ENCODE measurements around the gene LATS2.

The LATS2 gene

GRCh38 chr13:21013682-21014038 lies 47.7 kb downstream of the LATS2 start:
- DNase-seq: no peak

GRCh38 chr13:21012841-21013681 lies 48.3 kb downstream of the LATS2 start:
- no peak for DNase-seq

GRCh38 chr13:21012211-21012610 lies 49.2 kb downstream of the LATS2 start:
- DNase-seq: no peak

- DNase-seq: no peak
These were observed 50.0 kb downstream of the LATS2 start for GRCh38 chr13:21011378-21011777.

GRCh38 chr13:21010621-21011020 lies 50.8 kb downstream of the LATS2 start:
- no peak for DNase-seq

GRCh38 chr13:21009036-21009435 lies 52.4 kb downstream of the LATS2 start:
- DNase-seq: no peak

GRCh38 chr13:21008026-21008425 lies 53.4 kb downstream of the LATS2 start:
- DNase-seq: no peak

GRCh38 chr13:21006141-21007005 lies 55.0 kb downstream of the LATS2 start:
- DNase-seq: no peak

- no peak for DNase-seq
These were observed 56.2 kb downstream of the LATS2 start for GRCh38 chr13:21005193-21005592.

- no peak for DNase-seq
These were observed 59.9 kb downstream of the LATS2 start for GRCh38 chr13:21001471-21001870.

- DNase-seq: no peak
These were observed 60.7 kb downstream of the LATS2 start for GRCh38 chr13:21000647-21001046.

GRCh38 chr13:20998649-20999415 lies 62.6 kb downstream of the LATS2 start:
- DNase-seq: no peak

- DNase-seq: no peak
These were observed 63.9 kb downstream of the LATS2 start for GRCh38 chr13:20997301-20998161.

GRCh38 chr13:20995245-20995838 lies 66.0 kb downstream of the LATS2 start:
- no peak for DNase-seq

- no peak for DNase-seq
These were observed 67.0 kb downstream of the LATS2 start for GRCh38 chr13:20994441-20994821.

GRCh38 chr13:20993661-20994440 lies 67.5 kb downstream of the LATS2 start:
- no peak for DNase-seq

GRCh38 chr13:20993211-20993610 lies 68.2 kb downstream of the LATS2 start:
- DNase-seq: no peak

GRCh38 chr13:20991741-20992520 lies 69.5 kb downstream of the LATS2 start:
- no peak for DNase-seq

GRCh38 chr13:20990910-20991525 lies 70.4 kb downstream of the LATS2 start:
- DNase-seq: no peak
